22Rv1 (cell line): ENCODE results near the gene CEP128.

Experiments used
- H3K27ac ChIP-seq: fragments of 450-650 bp; 2 replicates; pipeline ENCODE4 v1.5.1; 2017
- CTCF ChIP-seq: fragments of 450-650 bp; IDR thresholded peaks from 2 replicates; pipeline ENCODE4 v1.5.1; 2017; ENCODE audit warnings: mild to moderate bottlenecking
- ZFX ChIP-seq: fragments of 450-650 bp; IDR thresholded peaks from 2 replicates; pipeline ENCODE4 v1.6.1; 2017; ENCODE audit warnings: antibody characterized with exemption, borderline replicate concordance

Gene CEP128

GRCh38 chr14:80981156-80981555 is 39.6 kb upstream of the CEP128 start:
- TF ChIP-seq CTCF (no peak), ZFX (no peak)
- no peak overlapping the region for H3K27ac ChIP-seq

- no peak overlapping the region for H3K27ac ChIP-seq
- TF ChIP-seq CTCF (no peak), ZFX (no peak)
Observed at GRCh38 chr14:80979951-80980350, 38.4 kb upstream of the CEP128 start.

- H3K27ac ChIP-seq = no peak overlapping the region
- TF ChIP-seq CTCF = no peak
- no peak for TF ChIP-seq ZFX
Observed at GRCh38 chr14:80978403-80978802, 36.9 kb upstream of the CEP128 start.

GRCh38 chr14:80977221-80977620 is 35.7 kb upstream of the CEP128 start:
- TF ChIP-seq CTCF (no peak), ZFX (no peak)
- H3K27ac ChIP-seq = no peak overlapping the region

- TF ChIP-seq ZFX = no peak
- TF ChIP-seq CTCF = no peak
- H3K27ac ChIP-seq = no peak overlapping the region
Observed at GRCh38 chr14:80974679-80975078, 33.1 kb upstream of the CEP128 start.

- H3K27ac ChIP-seq = no peak overlapping the region
- TF ChIP-seq ZFX = no peak
- no peak for TF ChIP-seq CTCF
Observed at GRCh38 chr14:80973931-80974641, 32.5 kb upstream of the CEP128 start.

GRCh38 chr14:80965037-80965436 is 23.5 kb upstream of the CEP128 start:
- TF ChIP-seq ZFX (no peak), CTCF (no peak)
- no peak overlapping the region for H3K27ac ChIP-seq
